Measurements from ENCODE around the gene PCNX2.

Gene PCNX2

DNA sequence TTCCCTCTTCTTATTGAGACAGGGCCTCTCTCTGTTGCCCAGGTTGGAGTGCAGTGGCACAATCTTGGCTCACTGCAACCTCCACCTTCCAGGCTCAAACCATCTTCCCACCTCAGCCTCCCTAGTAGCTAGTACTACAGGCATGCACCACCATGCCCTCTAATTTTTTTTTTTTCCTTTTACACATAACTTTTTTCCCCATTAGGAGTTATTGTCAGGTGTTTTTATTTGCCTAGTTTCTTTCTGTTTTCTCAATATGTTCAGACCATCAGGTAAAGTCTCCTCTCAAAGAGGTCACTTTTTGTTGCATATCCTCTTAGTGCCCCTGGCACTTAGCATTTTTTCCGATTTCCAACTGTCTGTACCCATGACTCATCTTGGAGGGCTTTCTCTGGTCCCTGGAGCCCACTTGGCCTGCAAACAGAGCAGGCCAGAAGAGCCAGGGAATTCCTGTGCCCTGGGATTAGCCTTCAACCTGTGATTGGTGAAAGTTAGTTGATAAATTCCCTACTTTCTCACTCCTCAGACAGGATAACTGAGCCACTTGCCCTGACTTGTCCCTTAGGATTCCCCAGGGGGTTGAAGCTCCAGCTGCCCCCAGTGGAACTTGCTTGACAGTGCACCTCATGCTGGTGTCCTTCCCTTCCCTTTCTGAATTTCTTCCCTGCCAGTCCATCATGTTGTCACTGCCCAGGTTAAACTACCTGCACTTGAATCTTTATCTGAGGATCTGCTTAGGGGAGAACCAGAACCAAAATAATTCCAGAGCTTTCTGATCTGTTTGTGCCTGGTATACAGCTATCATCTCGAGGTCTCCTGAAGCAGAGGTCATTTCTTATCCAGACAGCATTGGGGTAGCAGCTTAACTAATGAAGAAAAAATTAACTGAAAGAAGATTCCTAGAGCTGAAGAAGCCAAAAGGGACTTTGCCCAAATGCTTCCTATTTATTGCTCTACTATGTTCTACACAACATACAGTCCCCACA, 342.7 kb downstream of the PCNX2 start:
- DNase-seq: peak in 1 of 2 experiments; percentile 64

DNA sequence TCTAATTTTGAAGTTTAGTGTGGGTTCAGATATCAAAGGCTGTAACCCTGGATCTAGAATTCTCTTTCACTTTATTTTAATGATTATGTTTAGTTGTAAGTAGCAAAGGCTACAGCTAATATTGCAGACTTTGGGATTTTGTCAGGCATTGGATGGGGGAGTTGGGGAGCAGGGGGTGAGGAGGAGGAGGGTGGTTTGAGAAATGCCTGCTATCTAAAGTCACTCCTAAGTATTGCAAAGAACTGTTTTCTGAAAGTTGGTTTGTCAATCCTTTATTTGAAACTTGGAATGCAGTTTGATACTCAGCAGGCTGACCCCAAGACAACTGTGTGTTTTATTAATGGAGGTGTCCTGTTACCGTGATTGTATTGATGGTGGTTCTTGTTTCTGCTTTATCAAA, 343.9 kb downstream of the PCNX2 start:
- DNase-seq: no peak

DNA sequence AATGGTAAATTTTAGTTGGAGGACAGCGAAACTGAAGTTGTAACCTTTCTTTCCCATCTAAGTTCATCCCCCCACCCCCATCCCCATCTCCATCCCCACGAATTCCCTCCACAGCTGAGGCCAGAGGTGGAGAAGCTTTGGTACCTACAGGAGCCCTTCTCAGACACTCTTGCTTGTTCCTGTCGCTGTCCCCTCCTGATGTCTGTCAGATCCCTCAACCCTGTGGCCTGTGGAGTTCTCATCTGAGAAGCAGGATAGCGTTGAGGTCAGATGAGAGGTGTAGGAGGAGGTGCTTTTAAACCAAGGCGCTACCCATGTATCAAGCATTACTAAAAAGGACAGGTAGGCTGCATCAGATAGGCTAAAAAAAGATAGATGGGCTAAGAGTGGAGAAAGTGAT, 344.3 kb downstream of the PCNX2 start:
- DNase-seq: no peak

DNA sequence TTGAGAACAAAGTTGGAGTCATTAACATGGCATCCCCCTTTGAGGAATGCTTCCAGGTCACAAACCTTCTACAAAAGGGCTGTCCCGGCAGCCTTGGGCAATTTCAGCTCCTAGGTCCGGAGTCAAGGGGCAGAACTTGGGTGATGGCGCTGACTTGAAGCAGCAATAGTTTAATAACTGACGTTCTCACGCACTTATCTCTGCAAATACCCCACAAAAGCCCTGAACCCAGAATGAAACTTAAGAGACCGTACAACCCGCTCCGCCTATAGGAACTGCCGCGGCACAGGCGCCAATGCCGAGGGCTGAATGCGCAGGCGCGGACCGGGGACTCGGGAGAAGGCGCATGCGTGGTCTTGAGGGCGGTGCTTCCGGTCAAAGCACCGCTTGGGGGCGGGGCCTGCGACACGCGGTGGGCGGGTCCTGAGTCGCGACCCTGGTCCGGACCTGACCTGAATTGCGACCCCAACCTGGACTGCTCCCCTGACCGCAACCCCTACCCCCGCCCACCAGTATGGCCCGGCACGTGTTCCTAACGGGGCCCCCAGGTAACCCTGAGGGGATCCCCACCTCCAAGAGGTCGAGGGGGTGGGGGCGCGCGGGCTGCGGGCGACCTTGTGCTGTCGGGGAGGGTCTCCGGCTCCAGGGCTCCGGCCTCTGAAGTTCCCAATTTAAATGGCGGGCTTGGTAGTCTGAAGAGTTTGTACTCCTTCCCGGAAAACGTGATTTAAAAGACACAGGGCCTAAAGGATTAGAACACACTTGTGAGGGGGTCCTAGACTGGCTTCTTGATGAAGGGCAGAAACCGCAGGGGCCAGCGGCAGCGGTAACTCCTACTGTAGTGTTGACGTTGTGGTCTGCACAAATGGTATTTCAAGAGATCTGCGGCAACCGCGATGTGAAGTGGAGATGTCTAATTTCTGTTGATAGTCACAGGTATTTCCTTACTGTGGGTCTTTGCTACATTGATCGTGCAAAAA, 345.0 kb downstream of the PCNX2 start, which contains the start of gene NTPCR:
TSS of gene NTPCR (plus strand) at position 415 of the 980 bp plus-strand sequence. CDS start at position 515, 100 bp downstream.
- peak; percentile 93 to 98 for DNase-seq

- no peak for DNase-seq
These were observed 345.8 kb downstream of the PCNX2 start for GRCh38 chr1:232949636-232950196.

DNA sequence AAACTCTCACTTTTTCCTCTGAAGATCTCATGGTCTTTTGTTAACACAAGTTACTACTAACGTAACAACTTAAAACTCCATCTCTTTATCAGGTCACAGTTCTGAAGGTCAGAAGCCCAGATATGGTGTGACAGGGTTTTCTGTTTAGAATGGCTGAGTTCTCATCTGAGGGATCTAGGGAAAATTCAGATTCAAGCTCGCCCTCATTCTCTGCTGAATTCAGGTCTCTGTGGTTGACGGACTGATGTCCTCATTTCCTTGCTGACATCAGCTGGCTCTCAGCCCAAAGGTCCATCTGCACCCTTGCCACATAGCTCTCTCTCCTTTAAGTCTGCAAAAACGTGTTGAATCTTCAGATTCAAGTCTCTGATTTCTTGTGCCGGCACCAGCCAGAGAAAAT, 351.2 kb downstream of the PCNX2 start:
- no peak for DNase-seq

GRCh38 chr1:232943679-232944252, 351.8 kb downstream of the PCNX2 start:
- no peak for DNase-seq

DNA sequence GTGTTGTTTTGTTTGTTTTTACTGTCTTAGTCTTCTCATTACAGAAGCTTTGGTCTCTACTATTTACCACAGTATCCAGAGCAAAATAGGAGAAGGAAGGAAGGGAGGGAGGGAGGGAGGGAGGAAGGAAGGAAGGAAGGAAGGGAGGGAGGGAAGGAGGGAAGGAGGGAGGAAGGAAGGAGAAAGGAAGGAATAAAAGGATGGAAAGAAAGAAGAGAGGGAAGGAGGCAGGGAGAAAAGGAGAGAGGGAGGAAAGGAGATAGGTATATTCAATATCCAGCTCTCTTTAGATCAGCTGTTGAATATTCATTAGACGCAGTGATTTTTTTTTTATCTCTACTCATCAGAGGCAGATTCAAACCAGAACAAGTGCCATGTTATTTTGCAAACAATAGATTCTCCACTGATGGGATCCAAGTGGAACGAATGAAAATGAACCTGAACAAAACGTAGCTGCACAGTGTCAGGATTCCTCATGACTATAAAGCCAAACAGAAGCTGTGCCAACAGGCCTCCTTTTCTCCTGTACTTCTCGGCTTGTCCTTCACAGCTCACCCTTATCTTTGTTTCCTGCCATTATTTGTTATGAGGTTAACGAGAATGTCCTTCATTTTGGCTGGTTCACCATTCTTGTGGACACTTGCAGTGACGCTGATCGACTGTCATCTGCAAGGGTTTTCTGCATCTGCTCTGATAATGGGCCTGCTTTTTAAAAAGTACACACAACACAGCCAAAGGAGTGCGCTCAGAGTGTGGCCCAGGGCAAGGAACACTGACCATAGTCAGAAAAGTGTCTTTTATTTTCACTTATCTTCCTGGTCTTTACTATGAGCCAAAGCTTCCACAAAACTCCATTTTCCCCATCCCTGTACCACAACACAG, 352.9 kb downstream of the PCNX2 start:
- DNase-seq: no peak

- DNase-seq: no peak
These were observed 355.3 kb downstream of the PCNX2 start for GRCh38 chr1:232940262-232940661.

- no peak for DNase-seq
These were observed 355.8 kb downstream of the PCNX2 start for GRCh38 chr1:232939748-232940147.

- DNase-seq: no peak
These were observed 356.6 kb downstream of the PCNX2 start for GRCh38 chr1:232938926-232939325.

DNA sequence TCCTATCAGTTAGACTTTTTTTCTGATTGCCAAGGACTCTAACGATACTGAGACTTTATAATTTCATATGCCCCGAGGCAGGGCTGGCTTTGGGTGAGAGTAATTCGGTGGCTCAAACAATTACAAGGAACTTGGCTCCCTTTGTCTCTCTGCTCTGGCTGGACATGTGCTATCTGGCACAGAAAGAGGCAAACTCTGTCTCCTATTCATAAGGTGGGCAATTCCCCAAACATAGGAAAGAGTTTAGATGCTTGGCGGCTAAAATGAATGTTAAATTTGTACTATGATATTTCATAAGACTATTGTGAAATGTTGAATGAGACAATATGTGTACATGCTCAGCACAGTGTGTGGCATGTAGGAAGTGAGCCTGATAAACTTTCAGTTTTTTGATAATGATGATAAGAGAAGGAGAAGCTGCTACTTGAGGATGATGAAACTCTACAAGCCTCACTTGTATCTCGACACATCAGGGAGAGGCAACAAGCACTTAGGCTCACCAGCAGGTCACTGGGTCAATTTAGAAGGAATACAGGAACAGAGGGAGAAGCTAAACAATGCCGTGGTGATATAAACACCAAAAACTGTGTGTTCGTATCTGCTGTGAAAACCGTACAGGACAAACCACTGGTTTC, 357.7 kb downstream of the PCNX2 start:
- DNase-seq: no peak

DNA sequence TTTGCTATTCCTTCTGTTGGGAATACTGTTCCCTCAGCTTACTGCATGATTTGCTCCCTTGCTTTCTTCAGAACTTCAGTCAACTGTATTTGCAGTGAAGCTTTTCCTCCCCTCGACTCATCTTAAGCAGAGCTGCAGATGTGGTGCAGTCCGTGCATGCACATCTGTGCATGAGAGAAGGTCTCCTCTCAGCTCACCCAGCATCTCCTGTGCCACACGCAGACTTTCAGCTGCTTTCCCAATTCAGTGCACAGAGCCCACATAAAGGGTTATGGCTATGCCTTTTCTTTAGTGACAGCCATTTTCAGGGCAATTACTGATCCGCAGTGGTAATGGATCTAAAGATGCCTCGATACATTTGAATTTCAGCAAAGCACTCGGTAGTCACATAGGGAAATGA, 358.6 kb downstream of the PCNX2 start:
- DNase-seq: no peak
